Ectodermal cell (in vitro differentiated cells): ENCODE results near the gene CFAP99.
A peak's percentile ranks its signal among the peaks of the same experiment; 100 is the strongest.

ENCODE experiments used
- H3K27ac ChIP-seq: 2 replicates; pipeline ENCODE4 v1.7.0; 2013; ENCODE audit warnings: mild to moderate bottlenecking, low read depth, low read length; ENCODE audit not compliant: insufficient read depth, poor library complexity, severe bottlenecking
- H3K27me3 ChIP-seq: 2 replicates; pipeline ENCODE4 v1.7.0; 2013; ENCODE audit warnings: mild to moderate bottlenecking, low read length; ENCODE audit not compliant: insufficient read depth, control insufficient read depth, poor library complexity, severe bottlenecking
- H3K36me3 ChIP-seq: one replicate; pipeline ENCODE4 v1.7.0; 2013; ENCODE audit warnings: low read length; ENCODE audit not compliant: control insufficient read depth, insufficient read depth
- H3K4me1 ChIP-seq: one replicate; pipeline ENCODE4 v1.7.0; 2013; ENCODE audit warnings: low read length; ENCODE audit not compliant: control insufficient read depth, insufficient read depth
- H3K4me3 ChIP-seq: 2 replicates; pipeline ENCODE4 v1.7.0; 2013; ENCODE audit warnings: low read depth, low read length, control low read depth; ENCODE audit not compliant: insufficient read depth
- H3K9me3 ChIP-seq: 2 replicates; pipeline ENCODE4 v1.7.0; 2013; ENCODE audit warnings: mild to moderate bottlenecking, low read length, moderate library complexity; ENCODE audit not compliant: control insufficient read depth
- WGBS, 2 experiments: methylation state at CpG; one replicate each; pipeline ENCODE4 v1.1.7; 2013; ENCODE audit warnings: missing lambda C conversion rate in 2 of 2; 5-methylcytosine and 5-hydroxymethylcytosine counted together

CFAP99 gene

GRCh38 chr4:2408976-2409375 is 9.8 kb upstream of the CFAP99 start:
- peaks cover 25% of the 10 kb centered on the region for H3K27me3 ChIP-seq
- H3K9me3 ChIP-seq: no peaks in the 10 kb centered on the region
- H3K4me3 ChIP-seq: no peak overlapping the region
- H3K4me1 ChIP-seq: peaks cover 10% of the 10 kb centered on the region
- H3K27ac ChIP-seq: no peak overlapping the region
- no peaks in the 10 kb centered on the region for H3K36me3 ChIP-seq
- 85 to 86% methylated on average over 10 of the region's 10 CpGs for WGBS, 2 experiments

GRCh38 chr4:2409381-2409783 is 9.4 kb upstream of the CFAP99 start:
- Histone ChIP-seq H3K4me1 (peaks cover 10% of the 10 kb centered on the region), H3K27me3 (peaks cover 29% of the 10 kb centered on the region), H3K36me3 (no peaks in the 10 kb centered on the region), H3K27ac (no peak overlapping the region), H3K4me3 (no peak overlapping the region), H3K9me3 (no peaks in the 10 kb centered on the region)
- 90 to 91% methylated on average over 14 of the region's 14 CpGs for WGBS, 2 experiments

GRCh38 chr4:2411786-2412510 is 6.8 kb upstream of the CFAP99 start:
- H3K36me3 ChIP-seq: no peaks in the 10 kb centered on the region
- WGBS, 2 experiments: 88 to 90% methylated on average over 14 of the region's 14 CpGs
- peaks cover 10% of the 10 kb centered on the region for H3K4me1 ChIP-seq
- H3K9me3 ChIP-seq: no peaks in the 10 kb centered on the region
- no peak overlapping the region for H3K27ac ChIP-seq
- H3K4me3 ChIP-seq: no peak overlapping the region
- peaks cover 55% of the 10 kb centered on the region for H3K27me3 ChIP-seq

- Histone ChIP-seq H3K27ac (no peak overlapping the region), H3K9me3 (no peaks in the 10 kb centered on the region), H3K27me3 (peaks cover 60% of the 10 kb centered on the region), H3K4me3 (no peak overlapping the region), H3K36me3 (no peaks in the 10 kb centered on the region), H3K4me1 (peaks cover 10% of the 10 kb centered on the region)
- WGBS, 2 experiments: 58 to 59% methylated on average over 5 of the region's 5 CpGs
Measured at GRCh38 chr4:2412534-2412884, 6.2 kb upstream of the CFAP99 start.

GRCh38 chr4:2412885-2413716 is 5.7 kb upstream of the CFAP99 start:
- Histone ChIP-seq H3K4me3 (no peak overlapping the region), H3K27me3 (peaks cover 66% of the 10 kb centered on the region), H3K4me1 (peaks cover 10% of the 10 kb centered on the region), H3K36me3 (no peaks in the 10 kb centered on the region), H3K27ac (no peak overlapping the region), H3K9me3 (no peaks in the 10 kb centered on the region)
- 8 to 9% methylated on average over 30 of the region's 30 CpGs for WGBS, 2 experiments

- Histone ChIP-seq H3K4me1 (peaks cover 10% of the 10 kb centered on the region), H3K36me3 (no peaks in the 10 kb centered on the region), H3K4me3 (no peak overlapping the region), H3K9me3 (no peaks in the 10 kb centered on the region), H3K27me3 (peaks cover 74% of the 10 kb centered on the region), H3K27ac (no peak overlapping the region)
- 76 to 78% methylated on average over 14 of the region's 14 CpGs for WGBS, 2 experiments
Measured at GRCh38 chr4:2413821-2414610, 4.7 kb upstream of the CFAP99 start.

GRCh38 chr4:2415213-2415612 is 3.5 kb upstream of the CFAP99 start:
- Histone ChIP-seq H3K4me1 (peaks cover 10% of the 10 kb centered on the region), H3K36me3 (no peaks in the 10 kb centered on the region), H3K27ac (no peak overlapping the region), H3K4me3 (no peak overlapping the region), H3K9me3 (no peaks in the 10 kb centered on the region), H3K27me3 (peaks cover 86% of the 10 kb centered on the region)
- WGBS, 2 experiments: 88 to 99% methylated on average over 2 to 3 of the region's 3 CpGs

- Histone ChIP-seq H3K27ac (no peak overlapping the region), H3K4me3 (no peak overlapping the region), H3K36me3 (no peaks in the 10 kb centered on the region), H3K4me1 (peaks cover 10% of the 10 kb centered on the region), H3K9me3 (no peaks in the 10 kb centered on the region), H3K27me3 (peaks cover 94% of the 10 kb centered on the region)
- WGBS, 2 experiments: 59 to 61% methylated on average over 17 of the region's 17 CpGs
Measured at GRCh38 chr4:2415881-2416563, 2.7 kb upstream of the CFAP99 start.

GRCh38 chr4:2416564-2417225 is 2.1 kb upstream of the CFAP99 start:
- H3K9me3 ChIP-seq: no peaks in the 10 kb centered on the region
- whole genome bisulfite sequencing, 2 experiments: 1 to 2% methylated on average over 55 of the region's 55 CpGs
- H3K27ac ChIP-seq: no peak overlapping the region
- peak overlapping the region; percentile 25 for H3K4me3 ChIP-seq
- no peaks in the 10 kb centered on the region for H3K36me3 ChIP-seq
- peaks cover 98% of the 10 kb centered on the region for H3K27me3 ChIP-seq
- peaks cover 10% of the 10 kb centered on the region for H3K4me1 ChIP-seq
